ENCODE measurements around the gene HSPG2.

HSPG2 gene

GRCh38 chr1:21867451-21867996 lies 69.6 kb downstream of the HSPG2 start:
- DNase-seq (ENCODE audit: low read depth in 1 of 2, low spot score in 1 of 2): no peak

DNA sequence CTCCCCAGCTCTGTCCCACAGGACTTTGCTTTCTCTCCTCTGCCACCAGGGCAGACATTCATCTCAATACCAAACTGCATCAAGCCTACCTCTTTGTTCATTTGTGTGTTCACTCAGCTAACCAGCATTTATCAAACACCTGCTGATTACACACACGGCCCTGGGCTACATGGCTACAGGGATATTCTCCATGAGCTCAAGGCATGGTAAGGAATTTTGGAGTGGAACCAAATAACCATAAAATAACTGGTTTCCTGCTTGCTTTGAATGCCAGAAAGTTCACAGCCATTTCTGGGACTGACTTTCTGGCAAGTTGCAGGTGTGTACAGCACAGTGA lies 70.4 kb downstream of the HSPG2 start:
- DNase-seq (ENCODE audit: low read depth in 1 of 2, low spot score in 1 of 2): no peak

DNA sequence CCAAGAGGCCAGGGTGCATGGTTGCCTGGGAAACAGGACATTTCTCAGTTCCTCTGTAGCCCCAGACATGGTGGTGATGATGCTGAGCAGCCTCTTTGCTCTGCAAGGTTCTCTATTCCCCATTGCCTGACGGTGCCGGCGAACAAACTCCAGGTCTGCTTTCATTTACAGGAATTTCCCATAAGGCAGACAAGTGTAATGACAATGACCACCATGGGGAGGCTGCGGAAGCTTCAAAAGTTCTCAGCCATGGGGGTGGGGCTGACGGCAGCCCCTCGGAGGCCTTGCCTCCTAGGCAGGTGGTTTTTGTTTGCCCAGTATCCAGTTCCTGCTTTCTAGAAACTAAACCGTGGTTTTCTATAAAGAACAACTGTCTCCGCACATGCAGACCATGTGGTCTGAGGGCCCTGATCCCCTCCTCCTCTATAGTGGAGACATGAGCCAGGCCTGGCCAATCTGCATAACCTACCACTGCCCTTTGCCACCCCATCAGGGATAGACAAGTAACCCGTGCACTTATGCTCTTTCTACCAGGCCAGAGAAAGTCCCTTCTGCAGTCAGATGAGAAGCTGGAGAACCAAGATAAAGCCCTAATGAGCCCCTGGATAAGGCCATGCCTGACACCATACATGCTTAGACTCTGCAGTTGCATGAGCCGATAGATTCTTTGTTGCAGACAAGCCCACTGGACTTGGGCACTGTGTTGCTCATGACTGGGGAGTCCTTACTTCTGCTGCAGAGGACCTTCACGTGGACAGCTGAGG lies 71.0 kb downstream of the HSPG2 start:
- DNase-seq (ENCODE audit: low read depth in 1 of 2, low spot score in 1 of 2): no peak

DNA sequence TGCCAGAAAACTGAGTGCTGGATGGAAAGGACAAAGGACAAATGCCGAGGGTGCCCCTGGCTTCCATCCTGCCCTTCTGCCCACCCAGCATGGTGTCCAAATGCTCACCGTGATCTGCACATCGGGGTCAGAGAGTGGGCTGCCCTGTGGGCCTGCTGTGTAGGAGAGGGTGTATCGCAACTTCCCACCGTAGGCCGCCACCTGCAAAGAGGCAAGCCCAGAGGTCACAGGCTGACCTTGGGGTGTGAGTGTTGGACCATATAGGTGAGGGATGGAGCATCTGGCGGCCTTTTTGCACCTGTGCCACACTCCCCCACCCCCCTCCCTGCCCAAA lies 71.5 kb downstream of the HSPG2 start:
- DNase-seq (ENCODE audit: low read depth in 1 of 2, low spot score in 1 of 2): no peak

DNA sequence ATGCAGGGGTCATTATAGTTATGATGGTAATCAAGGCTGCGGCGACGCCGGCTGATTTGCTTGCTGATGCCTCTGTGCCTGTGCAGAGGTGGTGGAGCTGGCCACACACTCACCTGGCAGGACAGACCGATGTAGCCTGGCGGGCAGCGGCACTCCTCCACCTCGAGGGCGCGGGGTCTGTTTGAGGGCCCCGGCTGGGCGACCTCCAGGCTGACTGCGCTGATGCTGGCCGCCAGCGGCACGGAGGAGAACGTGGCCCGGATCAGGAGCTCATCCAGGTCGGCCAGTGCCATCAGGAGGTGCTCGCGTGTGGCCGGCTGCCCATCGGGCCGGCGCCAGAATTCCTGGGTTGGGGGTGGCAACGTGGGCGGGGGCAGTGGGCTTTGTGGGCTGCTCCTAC lies 72.4 kb downstream of the HSPG2 start:
- DNase-seq (ENCODE audit: low read depth in 1 of 2, low spot score in 1 of 2): no peak

GRCh38 chr1:21863981-21864380 lies 73.1 kb downstream of the HSPG2 start:
- DNase-seq (ENCODE audit: low read depth in 1 of 2, low spot score in 1 of 2): no peak

DNA sequence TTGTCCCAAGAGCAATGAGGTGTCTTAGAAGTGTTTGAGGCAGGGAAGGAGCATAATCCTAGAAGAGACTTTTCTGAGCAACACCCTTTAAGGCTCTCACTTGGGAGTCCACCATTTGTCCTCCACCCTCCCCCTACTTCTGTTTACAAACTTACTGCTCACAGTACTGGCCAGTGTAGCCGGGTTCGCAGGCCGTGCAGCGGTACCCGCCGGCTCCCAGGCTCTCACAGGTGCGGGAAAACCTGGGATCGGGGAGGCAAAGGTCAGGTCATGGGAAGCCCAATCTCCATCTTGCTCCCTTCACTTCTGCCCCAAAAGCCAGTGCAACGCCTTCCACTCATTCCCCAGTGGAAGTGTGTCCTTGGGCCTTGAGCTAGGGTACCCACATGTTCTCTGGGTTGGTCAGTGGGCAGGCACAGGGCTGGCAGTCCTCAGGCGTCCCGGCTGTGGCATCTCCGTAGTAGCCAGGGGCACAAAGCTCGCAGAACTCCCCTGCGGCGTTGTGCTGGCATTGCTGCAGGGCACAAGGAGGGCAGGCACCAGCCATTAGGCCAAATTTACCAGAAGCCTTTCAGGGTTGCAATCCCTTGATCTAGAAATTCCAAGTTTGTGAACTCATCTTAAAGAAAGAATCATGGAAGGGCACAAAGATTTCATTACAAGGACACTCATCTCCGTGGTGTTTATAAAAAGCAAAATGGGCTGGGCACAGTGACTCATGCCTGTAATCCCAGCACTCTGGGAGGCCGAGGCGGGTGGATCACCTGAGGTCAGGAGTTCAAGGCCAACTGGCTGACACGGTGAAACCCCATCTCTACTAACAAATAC lies 75.3 kb downstream of the HSPG2 start:
- DNase-seq (ENCODE audit: low read depth in 1 of 2, low spot score in 1 of 2): no peak

DNA sequence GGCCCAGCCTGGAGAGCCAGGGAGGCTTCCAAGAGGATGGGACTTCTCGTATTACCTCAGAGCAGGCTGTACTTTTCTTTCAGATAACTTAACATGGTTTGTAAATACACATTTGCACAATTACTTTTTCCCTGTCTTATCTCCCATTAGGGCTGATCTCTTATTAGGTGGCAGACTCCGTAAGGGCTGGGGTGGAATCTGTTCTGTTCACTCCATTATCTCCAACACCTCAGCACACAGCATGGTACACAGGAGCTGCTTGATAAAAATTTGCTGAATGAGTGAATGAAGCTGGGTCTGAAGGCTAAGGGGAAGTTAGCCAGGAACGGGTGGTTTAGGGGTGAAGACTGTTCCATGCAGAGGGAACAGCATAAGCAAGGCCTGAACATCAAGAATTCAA lies 76.1 kb downstream of the HSPG2 start:
- DNase-seq (ENCODE audit: low read depth in 1 of 2, low spot score in 1 of 2): no peak

DNA sequence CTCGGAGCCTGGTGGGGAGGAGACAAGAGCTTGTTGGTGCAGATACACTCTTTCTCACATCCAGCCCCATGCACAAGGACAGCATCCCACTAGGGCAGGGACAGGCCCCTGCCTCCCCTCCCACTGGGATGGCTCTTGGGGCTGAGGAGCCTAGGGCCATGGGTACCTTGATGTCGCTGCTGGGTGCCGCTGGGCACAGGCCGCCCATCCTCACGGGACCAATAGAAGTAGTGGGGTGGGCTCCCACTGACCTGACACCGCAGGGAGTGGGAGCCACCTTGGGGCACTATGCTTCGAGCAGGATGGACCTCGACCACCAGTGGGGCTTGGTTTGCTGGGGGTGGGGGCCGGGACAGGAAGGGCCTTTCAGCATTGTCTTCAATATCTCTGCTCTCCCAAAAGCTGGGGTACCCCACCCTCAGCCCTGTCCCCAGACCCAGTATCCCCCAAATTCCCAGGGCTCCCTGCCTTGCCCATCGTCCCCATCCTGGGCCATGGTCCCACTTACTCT lies 77.4 kb downstream of the HSPG2 start:
- no peak for DNase-seq (ENCODE audit: low read depth in 1 of 2, low spot score in 1 of 2)

DNA sequence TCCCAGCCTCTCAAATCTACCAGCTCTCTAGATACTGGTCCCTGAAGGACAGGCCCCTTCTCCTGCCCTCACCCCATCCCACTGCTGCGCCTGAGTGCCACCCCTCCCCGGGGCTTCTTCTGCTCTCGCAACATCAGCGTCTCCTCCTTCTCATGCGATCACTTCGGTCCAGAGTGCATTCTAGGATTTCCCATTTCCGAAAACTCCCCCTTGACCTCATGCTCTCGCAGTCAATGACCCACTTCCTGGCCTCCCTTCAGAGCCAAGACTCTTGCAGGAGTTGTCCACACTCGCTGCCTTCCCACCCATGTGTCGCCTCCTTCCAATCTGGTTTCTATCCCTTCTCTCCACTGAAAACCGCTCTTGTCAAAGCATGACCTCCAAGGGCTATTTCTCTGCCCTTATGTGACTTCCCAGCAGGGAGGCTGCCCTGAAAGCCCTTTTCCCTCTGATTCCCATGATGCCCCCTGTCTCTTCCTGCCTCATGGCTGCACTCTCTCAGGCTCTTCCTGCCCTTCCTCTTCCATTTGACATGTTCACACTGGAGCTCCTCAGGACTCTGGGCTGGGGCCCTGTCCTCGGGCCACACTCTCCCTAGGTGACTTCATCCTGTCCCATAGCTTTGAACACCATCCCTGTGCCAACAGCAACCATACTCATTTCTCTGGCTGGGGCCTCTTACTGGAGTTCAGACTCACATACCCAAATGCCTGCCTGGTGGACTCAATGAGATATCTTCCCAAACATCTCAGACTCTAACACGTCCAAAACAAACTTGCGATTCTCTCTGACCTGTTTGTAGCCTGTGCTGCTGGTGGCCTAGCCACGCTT lies 79.1 kb downstream of the HSPG2 start:
- DNase-seq (ENCODE audit: low read depth in 1 of 2, low spot score in 1 of 2): no peak

DNA sequence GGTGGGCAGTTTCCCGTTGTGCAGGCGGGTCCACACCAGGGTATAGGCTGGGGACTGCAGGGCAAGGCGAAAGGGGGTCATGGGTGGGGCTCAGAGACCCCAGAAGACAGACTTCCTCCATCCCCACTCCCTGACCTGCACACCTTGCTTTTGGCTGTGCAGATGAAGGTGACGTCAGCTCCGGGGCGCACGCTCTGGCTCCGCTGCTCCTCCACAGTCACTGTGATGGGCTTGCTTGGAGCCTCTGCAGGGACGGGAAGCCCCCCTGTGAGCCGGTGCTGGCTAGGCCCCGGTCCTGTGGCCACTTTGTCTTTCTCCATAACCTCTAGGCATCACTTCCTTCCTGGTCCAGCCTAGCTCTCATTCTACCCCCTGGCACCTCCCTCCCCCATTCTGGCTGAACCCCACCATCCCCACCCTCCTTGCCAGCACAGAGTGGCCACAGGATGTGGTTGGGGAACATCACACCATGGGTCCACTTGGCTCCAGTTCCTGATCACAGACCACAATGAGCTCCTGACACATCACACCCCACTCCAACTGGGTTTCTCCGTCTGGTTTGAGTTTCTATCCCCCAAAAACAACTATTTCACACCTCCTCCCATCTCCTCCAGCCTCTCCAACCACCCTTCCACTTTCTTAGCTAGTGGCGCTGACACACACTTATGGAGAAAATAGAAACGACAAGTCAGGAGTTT lies 79.8 kb downstream of the HSPG2 start:
- DNase-seq (ENCODE audit: low read depth in 1 of 2, low spot score in 1 of 2): no peak

DNA sequence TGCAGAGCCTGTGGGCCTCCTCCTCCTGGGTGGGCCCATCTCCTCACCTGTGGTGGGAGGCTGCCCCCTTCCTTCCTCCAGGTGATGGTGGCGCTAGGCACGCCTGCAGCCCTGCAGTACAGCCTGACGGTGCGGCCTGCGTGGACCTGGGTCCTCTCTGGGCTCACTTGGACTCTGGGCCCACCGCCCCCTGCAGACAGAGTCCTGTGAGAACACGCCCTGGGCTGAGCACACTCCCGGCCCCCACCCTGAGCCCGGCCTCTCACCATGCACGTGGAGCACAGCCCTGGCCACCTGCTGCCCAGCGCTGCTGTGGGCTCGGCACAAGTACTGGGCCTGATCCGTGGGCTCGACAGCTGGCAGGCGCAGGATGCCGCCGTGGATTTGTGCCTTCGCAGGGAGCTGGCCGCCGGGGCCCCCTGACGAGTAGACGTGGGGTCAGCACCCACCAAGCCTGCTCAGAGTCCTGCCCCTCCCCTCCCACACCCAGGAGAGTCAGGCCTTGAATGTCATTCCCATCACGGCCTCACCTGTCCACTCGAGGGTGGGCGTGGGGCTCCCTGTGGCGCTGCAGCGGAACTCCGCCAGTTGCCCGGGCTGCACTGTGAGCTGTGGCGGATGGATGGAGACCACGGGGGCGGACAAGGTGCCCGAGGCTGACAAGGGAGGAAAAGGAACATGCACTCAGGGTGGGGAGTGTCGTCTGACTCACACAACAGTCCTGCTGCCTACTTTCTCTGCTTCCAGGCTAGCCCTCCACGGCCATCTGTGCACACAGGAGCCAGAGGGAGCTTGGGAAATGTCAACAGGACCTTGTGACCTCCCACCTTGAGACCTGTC lies 81.6 kb downstream of the HSPG2 start:
- DNase-seq (ENCODE audit: low read depth in 1 of 2, low spot score in 1 of 2): no peak

DNA sequence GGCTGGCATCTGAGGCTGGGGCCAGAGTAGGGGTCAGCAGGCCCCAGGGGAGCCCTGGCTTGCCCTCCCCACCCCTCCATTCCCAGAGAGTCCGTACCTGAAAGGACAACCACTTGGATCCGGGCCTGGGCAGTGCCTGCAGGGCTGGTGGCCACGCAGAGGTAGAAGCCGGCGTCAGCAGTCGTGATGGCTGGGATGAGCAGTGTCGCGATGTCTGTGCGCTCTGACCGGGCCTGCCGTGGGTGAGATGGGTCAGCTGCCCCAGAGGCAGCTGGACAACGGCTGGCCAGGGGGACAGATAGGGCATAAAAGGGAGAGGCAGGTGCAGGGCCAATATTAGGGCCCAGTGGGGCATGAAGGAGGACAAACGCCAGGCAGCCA lies 82.4 kb downstream of the HSPG2 start:
- no peak for DNase-seq (ENCODE audit: low read depth in 1 of 2, low spot score in 1 of 2)

GRCh38 chr1:21854090-21854750 lies 82.9 kb downstream of the HSPG2 start:
- no peak for DNase-seq (ENCODE audit: low read depth in 1 of 2, low spot score in 1 of 2)

DNA sequence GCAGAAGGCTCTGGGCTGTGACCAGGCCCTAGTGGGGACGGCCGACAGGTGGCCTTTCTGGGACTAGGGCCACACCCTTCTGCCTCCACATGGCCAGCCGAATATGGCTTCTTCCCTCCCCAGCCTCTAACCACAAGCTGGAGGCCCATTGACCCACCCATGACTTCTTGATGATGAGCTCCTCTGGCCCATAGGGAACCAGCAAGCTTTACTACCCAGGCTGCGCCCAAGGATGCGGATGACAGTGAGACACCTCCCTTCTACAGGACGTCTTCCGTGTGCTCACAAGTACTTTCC lies 84.0 kb downstream of the HSPG2 start:
- DNase-seq (ENCODE audit: low read depth in 1 of 2, low spot score in 1 of 2): no peak

DNA sequence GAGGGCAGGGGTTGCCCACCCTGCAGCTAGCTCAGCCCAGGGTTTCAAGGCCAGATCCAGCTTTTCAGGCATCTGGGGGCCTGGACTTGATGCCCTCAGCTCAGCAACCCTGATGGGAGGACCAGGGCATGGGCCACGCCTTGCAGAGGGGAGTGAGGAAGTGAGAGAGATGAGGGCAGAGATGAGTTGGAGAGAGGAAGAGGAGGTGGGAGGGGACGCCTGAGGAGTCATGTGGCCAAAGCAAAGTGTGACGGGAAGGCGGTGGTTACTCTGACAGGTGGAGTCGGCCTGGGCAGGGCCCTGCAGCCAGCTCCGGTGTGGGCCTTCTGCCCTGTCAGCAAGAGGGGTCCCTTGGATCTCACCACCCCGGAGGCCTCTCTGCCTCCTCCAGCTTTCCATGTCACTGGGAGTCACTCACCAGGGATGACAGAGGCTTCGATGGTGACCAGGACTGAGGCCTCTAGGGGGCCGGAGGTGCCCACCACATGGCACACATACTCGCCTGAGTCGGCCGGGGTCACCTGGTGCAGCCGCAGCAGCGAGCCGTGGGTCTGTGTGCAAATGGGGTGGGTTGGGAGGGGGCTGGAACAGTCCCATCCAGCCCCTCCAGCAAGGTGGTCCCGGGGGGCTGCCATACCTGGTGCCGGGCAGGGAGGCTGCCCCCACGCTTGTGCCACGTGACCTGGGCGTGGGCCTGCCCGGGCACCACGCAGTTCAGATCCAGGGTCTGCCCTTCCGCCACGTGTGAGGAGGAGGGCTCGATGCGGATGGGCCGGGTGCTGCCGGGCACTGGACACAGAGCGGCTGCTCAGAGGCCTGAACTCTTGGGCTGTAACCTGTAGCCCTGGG lies 84.6 kb downstream of the HSPG2 start:
- DNase-seq (ENCODE audit: low read depth in 1 of 2, low spot score in 1 of 2): no peak

DNA sequence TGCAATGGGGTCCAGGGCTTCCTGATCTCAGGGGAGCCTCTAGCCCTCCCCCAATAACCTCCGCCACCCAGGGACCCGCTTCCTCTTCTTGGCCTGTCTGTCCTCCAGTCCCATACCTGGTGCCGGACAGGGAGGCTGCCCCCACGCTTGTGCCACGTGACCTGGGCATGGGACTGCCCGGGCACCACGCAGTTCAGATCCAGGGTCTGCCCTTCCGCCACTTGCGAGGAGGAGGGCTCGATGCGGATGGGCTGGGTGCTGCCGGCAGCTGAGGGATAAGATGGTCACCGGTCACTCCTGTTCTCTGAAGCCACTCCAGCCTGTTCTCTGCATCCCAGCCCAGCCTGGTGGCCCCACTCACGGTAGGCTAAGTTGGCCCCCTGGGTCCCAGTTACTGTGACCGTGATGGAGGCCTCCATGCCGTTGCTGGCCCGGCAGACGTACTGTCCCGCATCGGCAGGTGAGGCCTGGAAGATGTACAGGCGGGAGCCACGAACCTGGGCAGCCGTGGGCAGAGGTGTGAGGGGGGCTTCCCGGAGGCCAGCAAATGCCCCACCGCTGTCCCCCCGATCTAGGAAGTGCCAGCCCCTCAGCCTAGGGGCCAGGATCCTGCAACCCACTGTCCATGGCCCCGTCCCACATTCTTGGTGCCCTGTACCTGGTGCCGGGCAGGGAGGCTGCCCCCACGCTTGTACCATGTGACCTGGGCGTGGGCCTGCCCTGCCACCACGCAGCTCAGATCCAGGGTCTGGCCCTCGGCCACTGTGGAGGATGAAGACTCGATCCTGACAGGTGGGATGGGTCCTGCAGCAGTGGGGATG lies 85.5 kb downstream of the HSPG2 start:
- DNase-seq (ENCODE audit: low read depth in 1 of 2, low spot score in 1 of 2): no peak

All from activated CD4-positive, alpha-beta T cell treated with anti-CD3 and anti-CD28 coated beads, Interleukin-2, amount 50 U/mL, for 24 hours (primary cell).